GM21619 (cell line): ENCODE measurements around the gene IDUA.

ENCODE experiments used
- ATAC-seq: cut with Tn5 transposase; IDR thresholded peaks from one replicate; pipeline ENCODE4 v1.9.1; 2021; ENCODE audit not compliant: unreplicated experiment

IDUA gene

DNA sequence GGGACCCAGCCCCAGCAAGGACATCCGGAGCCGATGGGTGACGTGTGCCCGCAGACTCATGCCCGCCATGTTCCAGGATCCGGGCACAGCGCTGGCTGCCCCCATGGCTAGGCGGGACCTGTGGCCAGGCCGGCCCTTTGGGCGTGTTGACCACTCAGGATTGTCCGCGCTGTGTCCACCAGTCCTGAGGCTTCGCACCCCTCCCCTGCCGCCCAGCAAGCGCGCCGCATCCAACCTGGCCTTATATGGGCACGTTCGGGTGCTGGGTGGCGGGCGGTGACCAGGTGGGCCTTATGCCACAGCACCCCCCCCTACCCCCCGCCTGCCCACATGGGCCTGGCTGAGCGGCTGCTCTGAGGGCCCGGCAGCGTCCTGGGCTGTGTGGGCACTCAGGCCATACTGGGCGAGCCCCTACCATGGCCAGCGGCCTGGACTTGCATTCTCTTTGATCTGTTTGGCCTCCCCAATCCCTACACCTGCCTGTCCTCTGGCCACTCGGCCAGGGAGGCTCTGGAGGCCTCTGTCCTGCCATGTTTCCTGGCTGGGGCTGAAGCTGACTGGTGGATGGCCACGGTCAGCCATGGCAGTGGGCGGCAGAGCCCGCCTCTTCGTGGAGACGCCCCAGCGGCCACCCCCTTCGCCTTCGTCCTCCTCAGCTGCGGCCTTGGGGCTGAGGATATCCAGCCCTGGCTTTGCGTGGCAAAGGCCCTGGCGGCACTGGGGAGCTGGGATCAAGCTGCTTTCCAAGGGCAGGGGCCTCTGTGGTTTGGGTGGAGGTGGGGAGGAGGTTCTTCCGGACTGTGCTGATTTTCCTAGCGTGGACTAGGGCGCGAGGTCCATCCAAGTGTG, 26.6 kb downstream of the IDUA start:
- ATAC-seq: no peak

DNA sequence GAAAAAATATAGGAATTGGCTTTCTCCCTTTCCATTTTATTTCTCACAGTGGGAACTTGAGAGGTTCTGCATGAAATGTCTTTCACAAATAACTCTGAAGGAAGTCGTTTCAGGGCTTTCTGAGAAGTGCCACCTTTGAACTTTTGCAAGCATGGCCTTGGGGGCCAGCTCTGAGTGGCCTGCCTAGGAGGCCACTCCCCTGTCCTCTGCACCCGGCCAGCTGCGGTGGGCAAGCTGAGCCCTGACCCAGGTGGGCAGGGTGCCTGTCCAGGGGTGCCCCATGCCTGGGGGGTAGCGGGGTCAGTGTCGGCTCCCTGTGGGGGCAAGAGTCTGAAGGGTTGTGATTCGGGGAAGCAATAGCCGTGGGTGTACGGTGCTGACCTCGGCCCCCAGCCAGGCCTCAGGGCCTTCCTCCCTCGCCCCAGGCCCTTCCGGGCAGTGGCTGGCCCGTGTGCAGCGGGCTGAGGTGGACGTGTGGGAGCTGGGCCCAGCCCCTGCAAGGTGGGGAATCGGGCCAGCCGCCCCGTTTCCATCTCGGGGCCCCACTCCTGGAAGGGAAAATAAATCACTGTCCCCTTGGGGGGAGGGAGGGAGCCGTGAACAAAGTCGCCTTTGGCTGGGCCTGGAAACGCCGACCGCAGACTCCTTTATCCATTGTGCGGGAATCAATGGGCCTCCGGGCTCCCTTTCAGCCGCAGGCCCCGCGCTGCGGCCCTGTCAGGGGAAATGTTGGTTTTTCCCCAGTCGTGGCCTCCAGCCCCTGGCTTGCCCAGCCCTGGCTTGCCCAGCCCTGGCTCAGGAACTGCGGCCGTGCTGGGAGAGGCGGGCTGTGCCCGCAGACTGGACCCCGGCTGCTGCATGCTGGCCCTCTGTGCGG, 27.7 kb downstream of the IDUA start:
- ATAC-seq: no peak

DNA sequence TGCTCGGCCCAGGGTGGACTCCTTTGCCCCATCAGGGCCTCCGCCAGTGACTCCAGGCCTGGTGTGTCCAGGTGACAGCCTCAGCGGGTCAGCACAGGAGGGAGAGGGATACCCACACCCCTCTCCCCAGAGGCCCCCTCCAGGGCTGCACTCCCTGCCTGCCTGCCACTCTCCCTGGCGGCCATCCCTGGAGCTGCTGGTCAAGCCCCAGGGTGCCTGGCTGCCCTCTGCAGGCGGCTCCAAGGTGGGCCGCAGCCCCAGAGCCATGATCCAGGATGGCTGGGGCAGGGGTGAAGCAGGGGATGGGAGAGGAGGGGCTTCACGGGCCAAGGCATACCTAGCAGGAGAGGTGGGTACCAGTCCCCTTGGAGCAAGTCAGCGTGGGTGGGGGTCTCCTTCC, 28.3 kb downstream of the IDUA start:
- ATAC-seq: no peak

DNA sequence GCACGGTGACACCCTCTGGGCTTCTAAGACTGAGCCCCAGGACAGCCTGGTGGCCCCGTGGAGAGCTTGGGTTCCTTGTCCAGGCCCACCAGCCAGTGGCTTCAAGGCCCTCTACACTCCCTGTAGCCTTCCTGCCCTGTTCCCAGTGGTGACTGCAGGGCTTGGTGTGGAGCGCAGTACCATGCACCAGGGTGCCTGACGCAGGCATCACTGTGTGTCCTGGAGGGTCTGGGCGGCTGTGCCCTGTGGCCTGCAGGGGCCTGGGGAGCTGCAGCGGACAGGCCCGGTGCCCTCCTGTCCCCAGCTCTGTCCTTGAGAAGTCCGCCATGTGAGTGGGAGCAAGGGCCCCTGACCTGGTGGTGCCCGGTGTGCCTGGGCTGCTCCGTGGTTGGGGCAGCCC, 28.9 kb downstream of the IDUA start:
- no peak for ATAC-seq

DNA sequence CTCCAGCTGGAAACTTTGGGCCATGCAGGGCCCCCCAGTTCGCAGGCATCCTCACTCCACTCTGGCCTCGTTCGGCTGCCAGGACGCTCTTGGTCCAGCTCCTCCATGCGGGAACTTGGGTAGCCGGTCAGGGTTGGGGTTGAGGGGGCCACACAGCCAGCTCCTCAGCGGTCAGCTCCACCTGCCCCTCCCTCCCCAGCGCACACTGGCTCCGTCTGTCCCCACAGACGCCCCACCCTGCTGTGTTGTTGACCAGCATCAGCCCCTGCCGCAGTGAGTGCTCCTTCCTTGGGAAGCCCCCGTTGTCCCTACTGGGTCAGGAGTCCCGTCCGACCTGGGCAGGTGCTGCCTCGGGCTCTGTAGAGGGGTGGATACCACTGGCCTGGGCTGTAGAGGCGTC, 30.4 kb downstream of the IDUA start:
- ATAC-seq: no peak

DNA sequence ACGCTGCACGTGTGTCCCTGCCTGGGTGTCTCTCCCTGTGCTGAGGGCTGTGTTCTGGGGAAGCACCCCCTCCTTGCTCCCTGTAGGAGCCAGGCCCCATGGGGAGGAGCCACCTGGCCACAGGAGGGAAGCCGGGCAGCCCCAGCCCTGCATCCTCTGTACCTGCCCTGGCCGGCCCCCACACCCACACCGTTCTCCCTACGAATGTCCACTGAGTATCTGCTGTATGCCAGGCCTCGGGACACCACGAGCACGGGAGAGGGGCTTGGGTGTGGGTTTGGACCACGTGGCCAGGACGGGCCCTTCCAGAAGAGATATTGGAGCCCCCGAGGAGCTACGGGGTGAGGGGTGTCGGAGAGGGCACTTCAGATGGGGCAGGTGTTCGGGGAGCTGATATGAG, 30.9 kb downstream of the IDUA start:
- ATAC-seq: no peak

DNA sequence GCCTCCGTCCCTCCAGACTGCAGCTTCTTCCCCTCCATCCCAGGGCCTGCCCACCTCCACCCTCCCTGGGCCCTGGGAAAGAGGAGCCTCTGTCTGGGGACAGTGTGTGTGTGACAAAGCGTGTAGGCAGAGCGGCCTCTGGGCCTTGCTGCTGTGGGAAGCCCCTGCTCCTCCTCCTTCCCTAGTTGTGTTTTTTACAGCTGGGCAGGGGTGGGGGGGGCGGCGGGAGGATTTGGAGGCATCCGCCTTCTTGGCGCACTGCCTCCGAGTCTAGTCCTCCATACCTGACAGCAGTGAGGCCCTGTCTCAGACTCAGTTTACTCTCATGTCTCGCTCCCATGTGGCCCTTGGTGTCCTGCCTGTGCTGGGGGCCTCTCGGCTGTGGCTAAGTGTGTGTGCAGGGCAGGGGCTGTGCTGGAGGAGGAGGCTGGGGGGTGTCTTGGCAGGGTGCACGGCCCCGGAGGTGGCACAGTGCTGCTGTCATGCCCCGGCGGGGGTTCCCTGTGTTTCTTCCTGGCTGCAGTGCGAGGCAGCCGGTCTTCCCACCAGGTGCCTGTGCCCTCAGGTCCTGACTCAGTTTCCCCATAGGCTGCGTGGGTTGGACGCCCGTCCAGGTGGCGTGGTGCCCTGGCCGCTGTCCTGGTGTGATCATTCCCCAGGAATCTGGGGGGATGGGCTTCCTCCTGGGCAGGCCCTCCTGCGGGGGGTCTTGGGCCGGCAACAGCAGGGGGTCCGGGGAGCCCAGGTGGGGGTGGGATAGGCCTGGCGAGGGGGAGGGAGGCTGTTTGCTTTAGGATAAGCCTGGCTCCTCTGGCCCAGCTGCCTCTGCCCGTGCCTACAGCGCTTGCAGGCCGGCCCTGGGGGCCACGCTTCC, 31.5 kb downstream of the IDUA start:
- no peak for ATAC-seq

DNA sequence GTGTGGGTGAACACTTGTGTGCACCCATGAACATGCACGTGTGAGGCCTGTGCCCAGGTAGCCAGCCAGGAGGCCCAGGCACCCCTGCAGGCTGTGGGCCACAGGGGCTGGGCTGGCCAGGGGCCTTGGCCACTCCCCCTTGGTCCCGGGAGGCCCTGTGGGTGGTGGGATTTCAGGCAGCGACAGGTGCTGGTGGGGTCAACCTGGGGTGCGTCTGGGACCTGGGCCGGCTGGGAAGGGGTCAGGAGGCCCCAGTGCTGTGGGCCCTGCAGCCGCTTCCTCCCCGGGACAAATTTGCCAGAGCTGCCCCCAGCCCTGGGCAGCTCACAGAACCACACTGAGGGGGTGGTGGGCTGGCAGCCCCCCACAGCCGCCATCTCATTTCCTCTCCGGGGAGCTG, 32.5 kb downstream of the IDUA start:
- ATAC-seq: no peak

DNA sequence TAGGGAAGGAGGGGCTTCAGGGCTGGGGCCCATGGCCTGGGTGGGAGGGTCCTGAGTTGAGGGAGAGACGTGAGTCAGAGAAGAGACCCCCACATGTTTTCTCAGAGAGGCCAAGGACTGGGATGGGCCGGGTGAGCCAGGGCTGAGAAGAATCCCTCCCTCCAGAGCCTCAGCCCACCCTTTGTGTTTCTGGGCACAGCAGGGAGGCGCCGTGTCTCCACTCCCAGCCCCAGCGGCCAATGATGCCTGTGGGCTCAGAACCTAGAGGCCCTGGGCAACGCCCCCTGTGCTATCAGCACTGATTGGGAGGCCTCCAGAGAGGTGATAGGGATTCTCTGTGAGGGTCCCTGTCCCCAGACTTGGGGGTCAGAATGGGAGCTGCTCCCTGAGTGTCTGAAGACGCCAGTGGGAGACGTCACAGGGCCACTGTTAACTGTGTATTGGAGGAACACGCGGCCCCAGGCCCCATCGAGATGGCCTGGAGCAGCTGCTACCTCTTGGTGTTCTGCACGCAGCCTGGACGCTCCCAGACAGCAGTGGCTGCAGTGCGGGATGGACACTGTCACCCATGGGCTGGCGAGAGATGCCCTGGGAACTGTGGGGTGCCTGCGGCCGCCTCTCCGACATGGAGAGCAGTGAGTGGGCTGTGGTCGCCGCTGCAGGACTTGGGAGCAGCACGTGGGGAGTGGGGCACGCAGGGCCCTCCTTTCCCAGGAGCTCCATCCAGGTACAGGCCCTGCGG, 33.1 kb downstream of the IDUA start:
- ATAC-seq: no peak

DNA sequence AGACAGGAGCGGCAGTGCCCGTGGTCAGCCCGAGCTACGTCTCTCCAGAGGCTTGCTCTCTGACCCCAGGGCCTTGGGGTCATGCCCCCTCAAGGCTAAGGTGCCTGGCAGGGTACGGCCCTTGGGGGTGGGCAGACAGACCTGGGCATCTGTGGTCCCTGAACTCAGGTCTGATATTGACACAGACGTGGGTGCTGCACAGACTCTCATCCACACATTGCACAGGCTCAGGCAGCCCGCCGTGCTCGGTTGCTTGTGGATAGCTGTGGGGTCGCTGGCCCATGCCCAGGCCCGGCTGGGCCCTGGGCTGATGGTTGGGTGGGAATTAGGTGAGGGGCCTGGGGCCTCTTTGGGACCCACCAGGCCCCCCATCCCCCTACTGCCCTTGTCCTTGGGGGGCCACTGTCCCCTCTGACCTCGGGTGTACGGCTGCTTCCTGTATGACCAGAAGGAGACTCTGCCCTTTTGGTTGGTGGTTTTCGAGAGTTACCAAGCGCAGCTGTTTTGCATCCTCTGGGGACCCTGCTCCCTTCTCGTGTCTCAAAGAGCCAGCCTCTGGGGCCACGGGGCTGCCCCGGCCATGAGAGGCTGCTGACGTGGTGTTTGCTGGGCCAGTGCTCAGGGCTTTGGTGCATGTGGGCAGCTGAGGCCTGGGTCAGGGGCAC, 34.7 kb downstream of the IDUA start:
- peak; percentile 88 for ATAC-seq

DNA sequence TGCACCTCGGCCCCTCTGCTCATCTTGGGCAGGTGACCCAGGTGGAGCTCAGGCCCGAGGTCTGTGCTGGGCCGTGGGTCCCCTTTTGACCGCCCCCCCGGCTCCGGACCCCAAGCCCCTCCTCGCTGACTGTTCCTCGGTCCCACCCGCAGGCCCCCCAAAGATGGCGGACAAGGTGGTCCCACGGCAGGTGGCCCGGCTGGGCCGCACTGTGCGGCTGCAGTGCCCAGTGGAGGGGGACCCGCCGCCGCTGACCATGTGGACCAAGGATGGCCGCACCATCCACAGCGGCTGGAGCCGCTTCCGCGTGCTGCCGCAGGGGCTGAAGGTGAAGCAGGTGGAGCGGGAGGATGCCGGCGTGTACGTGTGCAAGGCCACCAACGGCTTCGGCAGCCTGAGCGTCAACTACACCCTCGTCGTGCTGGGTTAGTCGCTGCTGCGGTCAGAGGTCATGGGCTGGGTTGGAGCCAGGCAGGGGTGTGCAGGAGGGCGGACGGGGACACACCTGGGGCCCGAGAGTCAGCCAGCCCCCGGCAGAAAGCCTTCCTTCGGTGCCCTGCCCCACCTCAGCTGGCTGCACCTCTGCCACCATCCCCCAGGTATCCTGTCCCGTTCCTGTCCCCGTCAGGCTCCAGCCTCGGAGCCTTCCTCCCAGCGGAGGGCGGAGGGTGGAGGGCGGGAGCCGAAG, 35.4 kb downstream of the IDUA start:
- ATAC-seq: no peak

DNA sequence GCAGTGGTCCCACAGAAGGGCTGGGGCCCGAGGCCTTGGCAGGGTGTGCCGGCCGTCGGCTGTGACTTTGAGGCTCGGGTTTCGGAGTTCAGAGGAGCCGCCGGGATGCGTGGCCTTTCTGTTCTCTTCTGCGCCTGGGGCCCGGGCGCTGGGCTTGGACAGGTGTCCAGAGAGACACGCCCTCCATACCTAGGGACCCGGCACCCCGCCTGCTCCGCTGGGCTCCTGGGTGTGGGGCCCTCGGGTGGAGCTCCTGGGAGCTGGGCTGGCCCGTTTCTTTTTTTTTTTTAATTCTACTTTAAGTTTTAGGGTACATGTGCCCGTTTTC, 35.9 kb downstream of the IDUA start:
- no peak for ATAC-seq

DNA sequence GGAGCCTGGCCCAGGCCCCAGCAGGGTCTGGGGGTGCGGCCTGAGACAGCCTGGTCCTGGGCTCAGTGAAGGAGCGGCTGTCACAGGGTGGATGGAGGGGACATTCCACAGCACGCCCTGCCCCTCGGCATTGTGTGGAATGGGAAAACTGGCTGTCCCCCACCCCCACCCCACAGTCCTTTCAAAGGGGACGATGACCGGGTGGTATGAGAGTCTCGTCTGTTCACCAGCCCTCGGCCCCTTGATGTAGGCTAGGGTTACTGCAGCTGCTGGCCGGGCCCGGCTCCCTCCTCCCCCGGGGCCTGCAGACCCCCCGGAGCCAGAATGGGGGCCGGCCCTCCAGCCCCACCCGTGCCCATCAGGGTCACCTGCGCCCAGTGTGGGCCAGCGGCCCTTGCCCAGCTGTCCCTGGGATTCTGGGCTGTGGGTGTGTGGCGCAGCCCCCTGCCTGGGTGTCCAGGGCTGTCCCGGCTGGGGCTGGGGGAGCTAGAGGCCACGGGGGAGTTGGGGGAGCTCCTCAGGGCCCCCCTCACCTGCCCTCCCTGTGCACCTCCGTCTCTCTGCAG, 36.3 kb downstream of the IDUA start:
- no peak for ATAC-seq

DNA sequence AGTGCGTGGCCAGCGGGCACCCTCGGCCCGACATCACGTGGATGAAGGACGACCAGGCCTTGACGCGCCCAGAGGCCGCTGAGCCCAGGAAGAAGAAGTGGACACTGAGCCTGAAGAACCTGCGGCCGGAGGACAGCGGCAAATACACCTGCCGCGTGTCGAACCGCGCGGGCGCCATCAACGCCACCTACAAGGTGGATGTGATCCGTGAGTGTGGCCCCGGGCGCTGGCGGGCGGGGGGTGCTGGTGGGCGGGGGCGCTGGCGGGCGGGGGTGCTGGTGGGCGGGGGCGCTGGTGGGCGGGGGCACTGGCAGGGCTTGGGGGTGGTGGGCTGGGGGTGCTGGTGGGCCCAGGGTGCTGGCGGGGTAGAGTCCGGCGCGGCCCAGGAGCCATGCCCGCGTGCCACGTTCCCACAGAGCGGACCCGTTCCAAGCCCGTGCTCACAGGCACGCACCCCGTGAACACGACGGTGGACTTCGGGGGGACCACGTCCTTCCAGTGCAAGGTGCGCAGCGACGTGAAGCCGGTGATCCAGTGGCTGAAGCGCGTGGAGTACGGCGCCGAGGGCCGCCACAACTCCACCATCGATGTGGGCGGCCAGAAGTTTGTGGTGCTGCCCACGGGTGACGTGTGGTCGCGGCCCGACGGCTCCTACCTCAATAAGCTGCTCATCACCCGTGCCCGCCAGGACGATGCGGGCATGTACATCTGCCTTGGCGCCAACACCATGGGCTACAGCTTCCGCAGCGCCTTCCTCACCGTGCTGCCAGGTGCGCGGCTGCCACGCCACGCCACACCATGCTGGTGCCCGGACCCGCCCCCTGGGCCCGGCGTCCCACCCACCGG, 37.3 kb downstream of the IDUA start:
- no peak for ATAC-seq

DNA sequence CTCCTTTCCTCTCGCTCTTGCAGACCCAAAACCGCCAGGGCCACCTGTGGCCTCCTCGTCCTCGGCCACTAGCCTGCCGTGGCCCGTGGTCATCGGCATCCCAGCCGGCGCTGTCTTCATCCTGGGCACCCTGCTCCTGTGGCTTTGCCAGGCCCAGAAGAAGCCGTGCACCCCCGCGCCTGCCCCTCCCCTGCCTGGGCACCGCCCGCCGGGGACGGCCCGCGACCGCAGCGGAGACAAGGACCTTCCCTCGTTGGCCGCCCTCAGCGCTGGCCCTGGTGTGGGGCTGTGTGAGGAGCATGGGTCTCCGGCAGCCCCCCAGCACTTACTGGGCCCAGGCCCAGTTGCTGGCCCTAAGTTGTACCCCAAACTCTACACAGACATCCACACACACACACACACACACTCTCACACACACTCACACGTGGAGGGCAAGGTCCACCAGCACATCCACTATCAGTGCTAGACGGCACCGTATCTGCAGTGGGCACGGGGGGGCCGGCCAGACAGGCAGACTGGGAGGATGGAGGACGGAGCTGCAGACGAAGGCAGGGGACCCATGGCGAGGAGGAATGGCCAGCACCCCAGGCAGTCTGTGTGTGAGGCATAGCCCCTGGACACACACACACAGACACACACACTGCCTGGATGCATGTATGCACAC, 38.2 kb downstream of the IDUA start:
- ATAC-seq: no peak

DNA sequence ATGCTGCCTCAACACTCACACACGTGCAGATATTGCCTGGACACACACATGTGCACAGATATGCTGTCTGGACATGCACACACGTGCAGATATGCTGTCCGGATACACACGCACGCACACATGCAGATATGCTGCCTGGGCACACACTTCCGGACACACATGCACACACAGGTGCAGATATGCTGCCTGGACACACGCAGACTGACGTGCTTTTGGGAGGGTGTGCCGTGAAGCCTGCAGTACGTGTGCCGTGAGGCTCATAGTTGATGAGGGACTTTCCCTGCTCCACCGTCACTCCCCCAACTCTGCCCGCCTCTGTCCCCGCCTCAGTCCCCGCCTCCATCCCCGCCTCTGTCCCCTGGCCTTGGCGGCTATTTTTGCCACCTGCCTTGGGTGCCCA, 39.3 kb downstream of the IDUA start:
- peak; percentile 54 for ATAC-seq

DNA sequence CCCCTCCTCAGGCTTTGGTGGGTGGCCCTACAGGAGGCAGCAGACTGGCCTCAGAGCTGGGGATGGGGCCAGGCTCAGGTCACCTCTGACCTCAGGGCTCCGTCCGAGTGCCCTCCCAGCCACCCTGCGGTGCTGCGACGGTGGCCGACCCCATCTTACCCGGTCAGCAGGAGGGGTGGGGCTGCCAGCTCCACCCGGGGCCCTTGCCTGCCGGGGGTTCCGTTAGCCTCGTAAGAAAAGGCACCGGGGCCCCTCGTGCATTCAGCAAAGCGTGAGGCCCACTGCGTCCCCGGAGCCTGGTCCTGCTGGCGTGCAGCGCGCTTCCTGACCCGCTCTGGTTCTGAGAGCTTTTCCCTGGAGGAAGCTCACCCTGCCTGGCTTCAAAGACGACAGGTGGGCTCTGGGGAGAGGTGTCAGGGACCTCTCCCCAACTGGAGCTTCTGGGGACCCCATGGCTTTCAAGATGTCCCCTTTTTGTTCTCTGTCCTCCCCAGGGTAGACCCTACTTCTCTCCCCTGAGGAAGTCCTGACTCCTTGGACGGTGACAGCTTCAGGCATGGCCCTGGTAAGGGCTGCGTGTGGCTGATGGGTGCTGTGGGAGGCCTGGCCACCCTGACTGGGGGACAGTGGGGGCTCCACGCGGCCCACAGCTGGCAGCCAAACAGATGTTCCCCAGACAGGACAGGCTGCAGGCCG, 40.5 kb downstream of the IDUA start:
- ATAC-seq: no peak
